Bronchial epithelial cell (primary cell): ENCODE data around the gene TEX261. TPM values are rescaled to one million over a fixed set of nuclear protein-coding genes. Genes with fewer than 3 reads are reported as not detected.

Experiments used
- DNase-seq: peaks from one replicate; pipeline ENCODE4 v3.0.0-alpha.2; 2010; ENCODE audit warnings: low read depth
- FAIRE-seq: peaks from 2 replicates; lab custom pipeline; 2011; peaks lifted over from hg19 to GRCh38; lab: Jason Lieb, UNC
- H3K27me3 ChIP-seq: 2 replicates; pipeline ENCODE4 v1.5.1; 2011; ENCODE audit warnings: low read length; ENCODE audit not compliant: control insufficient read depth, insufficient read depth
- H3K36me3 ChIP-seq: 2 replicates; pipeline ENCODE4 v1.5.1; 2011; ENCODE audit warnings: low read length; ENCODE audit not compliant: control insufficient read depth, insufficient read depth
- H3K4me3 ChIP-seq: 2 replicates; pipeline ENCODE4 v1.5.1; 2011; ENCODE audit warnings: mild to moderate bottlenecking, low read depth, low read length, control low read depth
- total RNA-seq: library from RNA; depleted of rRNA; stranded (reverse); fragments of >200 nt; gene quantifications from 2 replicates; pipeline ENCODE4 v1.2.1, GENCODE V29; 2014
- TF ChIP-seq, protein P1 (sequence below): IDR thresholded peaks from 2 replicates; pipeline ENCODE4 v1.5.1; 2011; ENCODE audit warnings: mild to moderate bottlenecking, moderate library complexity, low read length, control low read depth, inconsistent platforms; ENCODE audit not compliant: insufficient read depth, severe bottlenecking

TEX261 gene
- total RNA-seq, 1 donor from 2014 or later = 11.1 TPM

DNA sequence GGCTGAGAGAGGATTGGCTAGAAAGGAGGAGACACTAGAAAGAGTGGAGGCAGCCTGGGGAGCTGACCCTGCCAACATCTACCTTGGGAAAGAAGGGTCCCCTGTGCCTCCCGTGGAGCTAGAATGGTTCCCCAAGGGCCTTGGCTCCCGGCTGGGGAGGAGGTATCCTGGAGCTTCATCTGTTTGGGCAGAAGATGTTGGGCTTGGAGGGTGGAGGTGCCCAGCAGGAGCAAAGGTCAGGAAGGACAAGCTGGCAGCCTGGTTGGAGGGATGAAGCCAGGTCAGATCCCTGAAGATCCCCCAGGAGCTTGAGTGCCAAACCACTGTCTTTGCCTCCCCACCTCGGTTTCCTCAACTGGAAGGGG lies 56.1 kb downstream of the TEX261 start:
- H3K36me3 ChIP-seq = no peaks in the 10 kb centered on the region
- H3K4me3 ChIP-seq = no peak overlapping the region
- FAIRE-seq = no peak
- TF ChIP-seq, protein P1, sequence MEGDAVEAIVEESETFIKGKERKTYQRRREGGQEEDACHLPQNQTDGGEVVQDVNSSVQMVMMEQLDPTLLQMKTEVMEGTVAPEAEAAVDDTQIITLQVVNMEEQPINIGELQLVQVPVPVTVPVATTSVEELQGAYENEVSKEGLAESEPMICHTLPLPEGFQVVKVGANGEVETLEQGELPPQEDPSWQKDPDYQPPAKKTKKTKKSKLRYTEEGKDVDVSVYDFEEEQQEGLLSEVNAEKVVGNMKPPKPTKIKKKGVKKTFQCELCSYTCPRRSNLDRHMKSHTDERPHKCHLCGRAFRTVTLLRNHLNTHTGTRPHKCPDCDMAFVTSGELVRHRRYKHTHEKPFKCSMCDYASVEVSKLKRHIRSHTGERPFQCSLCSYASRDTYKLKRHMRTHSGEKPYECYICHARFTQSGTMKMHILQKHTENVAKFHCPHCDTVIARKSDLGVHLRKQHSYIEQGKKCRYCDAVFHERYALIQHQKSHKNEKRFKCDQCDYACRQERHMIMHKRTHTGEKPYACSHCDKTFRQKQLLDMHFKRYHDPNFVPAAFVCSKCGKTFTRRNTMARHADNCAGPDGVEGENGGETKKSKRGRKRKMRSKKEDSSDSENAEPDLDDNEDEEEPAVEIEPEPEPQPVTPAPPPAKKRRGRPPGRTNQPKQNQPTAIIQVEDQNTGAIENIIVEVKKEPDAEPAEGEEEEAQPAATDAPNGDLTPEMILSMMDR = no peak
- no peak for DNase-seq
- H3K27me3 ChIP-seq = peaks cover 10% of the 10 kb centered on the region

DNA sequence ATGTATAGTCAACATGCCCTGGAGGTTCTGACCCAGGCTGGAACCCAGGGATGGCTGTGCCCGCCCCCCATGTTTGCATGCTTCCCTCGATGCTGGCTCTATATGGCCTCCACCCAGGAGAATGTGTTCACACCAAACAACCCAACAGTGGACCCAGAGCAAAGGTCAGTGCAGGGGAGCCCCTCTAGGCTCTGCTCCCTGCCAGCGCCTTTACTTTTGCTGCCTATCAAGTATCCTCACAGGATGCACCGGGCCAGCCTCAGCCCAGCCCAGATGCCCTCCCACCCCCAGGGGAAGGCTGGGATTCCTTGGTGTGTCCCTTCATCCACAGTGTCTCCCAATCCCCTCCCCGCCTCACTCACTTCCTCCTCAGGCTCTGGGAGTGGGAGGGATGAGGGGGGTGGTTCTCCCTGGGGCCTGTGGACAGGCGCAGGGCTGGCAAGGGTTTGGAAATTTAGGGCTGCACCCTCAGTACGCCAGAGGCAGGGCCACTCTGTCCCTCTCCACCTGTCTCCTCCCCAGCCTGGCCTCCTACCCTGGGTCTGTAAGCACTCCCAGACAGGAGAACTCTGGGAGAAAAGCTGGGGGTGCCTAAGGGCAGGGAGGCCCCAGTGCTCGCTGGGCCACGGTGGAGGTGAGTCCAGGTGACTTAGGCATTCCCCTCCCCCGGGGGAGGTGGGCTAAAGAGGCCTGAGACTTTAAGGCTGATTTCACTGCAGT lies 56.6 kb downstream of the TEX261 start:
- TF ChIP-seq, protein P1 = no peak
- no peak for FAIRE-seq
- DNase-seq = no peak
- Histone ChIP-seq H3K4me3 (no peak overlapping the region), H3K27me3 (peaks cover 10% of the 10 kb centered on the region), H3K36me3 (no peaks in the 10 kb centered on the region)

DNA sequence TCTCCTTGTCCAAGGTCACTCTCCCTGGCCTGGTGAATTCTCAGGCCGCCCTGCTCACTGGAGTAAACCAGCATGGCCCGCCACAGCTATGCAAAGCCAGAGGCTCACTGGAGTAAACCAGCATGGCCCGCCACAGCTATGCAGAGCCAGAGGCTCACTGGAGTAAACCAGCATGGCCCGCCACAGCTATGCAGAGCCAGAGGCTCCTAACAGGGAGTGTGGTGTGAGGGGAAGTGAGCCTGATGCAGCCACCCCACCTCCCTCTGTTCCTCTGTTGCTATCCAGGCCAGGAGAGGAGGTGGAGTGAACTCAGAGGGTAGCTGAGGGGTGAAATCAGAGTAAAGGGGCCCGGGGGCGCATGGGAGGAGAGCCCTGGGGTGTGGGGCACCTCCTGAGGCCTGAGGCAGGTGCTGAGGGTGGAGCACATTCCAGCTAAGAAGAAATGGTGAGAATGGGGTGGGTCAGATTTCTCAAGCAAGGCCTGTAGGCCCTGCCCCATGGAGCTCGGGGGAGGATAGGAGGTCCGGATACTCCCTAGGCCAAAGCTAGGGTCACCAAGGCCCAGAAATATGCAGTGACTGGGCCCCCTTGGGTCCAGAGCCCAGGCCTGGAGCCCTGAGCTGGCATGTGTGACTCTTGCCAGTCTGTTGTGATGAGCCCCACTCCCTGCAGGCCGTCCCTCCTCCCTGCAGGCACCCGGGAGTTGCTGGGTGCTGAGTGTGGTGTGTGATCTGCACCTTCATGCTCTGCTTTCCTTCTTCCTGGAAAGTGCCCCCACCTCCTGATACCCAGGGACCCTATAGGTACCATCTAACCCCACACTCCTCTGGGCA lies 57.5 kb downstream of the TEX261 start:
- H3K4me3 ChIP-seq = no peak overlapping the region
- FAIRE-seq = no peak

DNA sequence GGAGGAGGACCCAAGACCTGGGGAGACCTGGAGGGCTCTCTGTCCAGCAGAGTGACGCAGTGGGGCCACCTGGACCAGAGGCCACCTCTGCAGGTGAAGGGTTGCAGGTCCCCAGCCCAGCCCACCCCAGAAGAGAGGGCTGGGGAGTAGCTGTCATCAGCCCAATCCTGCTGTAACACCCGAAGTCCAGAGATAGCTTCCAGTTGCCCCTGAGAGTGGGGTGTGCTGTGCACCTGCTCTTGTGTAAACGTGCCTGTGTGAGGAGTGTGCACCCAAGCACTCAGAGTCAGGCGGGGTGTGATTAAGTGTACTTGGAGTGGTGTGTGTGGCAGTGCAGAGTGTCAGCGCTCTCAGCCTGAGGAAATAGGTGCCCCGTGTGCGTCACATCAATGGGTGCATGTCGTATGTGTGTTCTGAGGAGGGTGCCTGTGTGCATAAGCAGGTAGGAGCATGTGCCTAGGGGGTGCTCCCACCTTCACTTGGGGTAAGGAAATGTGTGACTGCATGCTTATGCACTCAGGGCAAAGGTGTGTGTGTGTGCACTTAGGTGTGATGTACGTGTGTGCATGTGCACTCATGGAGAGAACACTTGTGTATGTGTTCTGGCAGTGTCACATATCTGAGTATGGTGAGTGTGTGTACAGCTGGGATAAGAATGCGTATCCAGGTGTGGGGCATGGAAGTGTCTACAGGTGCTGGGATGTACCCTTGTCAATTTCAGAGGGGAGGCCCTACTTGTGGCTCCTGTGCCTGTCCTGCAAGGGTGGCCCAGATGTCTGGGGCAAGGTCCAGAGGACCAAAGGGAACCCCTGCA lies 58.3 kb downstream of the TEX261 start:
- FAIRE-seq = peak; percentile 97
- no peak for DNase-seq
- TF ChIP-seq, protein P1 = no peak

More for the DNA sequence above, 57.5 kb downstream of the TEX261 start:
- TF ChIP-seq, protein P1 = no peak
- DNase-seq = no peak
- no peaks in the 10 kb centered on the region for H3K36me3 ChIP-seq
- peaks cover 10% of the 10 kb centered on the region for H3K27me3 ChIP-seq

More for the DNA sequence above, 58.3 kb downstream of the TEX261 start:
- Histone ChIP-seq H3K27me3 (peaks cover 10% of the 10 kb centered on the region), H3K36me3 (no peaks in the 10 kb centered on the region), H3K4me3 (no peak overlapping the region)

Other genes with a start within 250 kb of the TEX261 start
- gene ADD2, start 226.7 kb downstream of the TEX261 start, total RNA-seq = not detected in 2 replicates
- not detected in 2 replicates for gene FIGLA, start 204.2 kb downstream of the TEX261 start, total RNA-seq
- gene CLEC4F, start 174.3 kb downstream of the TEX261 start, total RNA-seq = not detected in 2 replicates
- not detected in 2 replicates for gene CD207, start 159.1 kb downstream of the TEX261 start, total RNA-seq
- gene VAX2, start 94.3 kb downstream of the TEX261 start, total RNA-seq = 0.13 TPM in 1 of 2 replicates, not detected in the other
- gene ATP6V1B1, start 59.0 kb downstream of the TEX261 start, total RNA-seq = 0.64 TPM in 1 of 2 replicates, not detected in the other
- gene ANKRD53, start 16.2 kb downstream of the TEX261 start, total RNA-seq = not detected in 2 replicates
- gene NAGK, start 73.8 kb upstream of the TEX261 start, total RNA-seq = 31.3 and 75.0 TPM in 2 replicates
- 6.1 and 12.8 TPM in 2 replicates for gene MCEE, start 135.4 kb upstream of the TEX261 start, total RNA-seq
- gene MPHOSPH10, start 135.8 kb upstream of the TEX261 start, total RNA-seq = 11.4 and 12.1 TPM in 2 replicates
- gene PAIP2B, start 232.2 kb upstream of the TEX261 start, total RNA-seq = 1.3 and 5.2 TPM in 2 replicates